RKO (cell line): ENCODE measurements around the gene JPT2.

Experiments used
- DNase-seq: peaks from one replicate; pipeline ENCODE4 v3.0.0-alpha.2; 2016; ENCODE audit warnings: low spot score

JPT2 gene

DNA sequence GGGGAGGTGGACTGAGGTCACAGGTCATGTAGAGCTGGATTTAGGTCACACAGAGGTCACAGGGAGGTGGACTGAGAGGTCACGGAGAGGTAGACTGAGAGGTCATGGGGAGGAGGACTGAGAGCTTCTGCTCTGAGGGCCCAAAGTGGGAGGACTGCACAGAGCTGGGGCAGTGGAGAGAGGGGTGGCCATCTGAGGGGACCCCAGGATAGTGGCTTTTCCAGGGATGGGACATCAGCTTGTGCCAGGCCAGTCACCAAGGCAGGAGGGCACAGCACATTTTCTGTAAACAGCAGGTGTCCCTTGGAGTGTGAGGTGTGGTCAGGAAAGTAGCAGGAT lies 26.1 kb upstream of the JPT2 start:
- no peak for DNase-seq

DNA sequence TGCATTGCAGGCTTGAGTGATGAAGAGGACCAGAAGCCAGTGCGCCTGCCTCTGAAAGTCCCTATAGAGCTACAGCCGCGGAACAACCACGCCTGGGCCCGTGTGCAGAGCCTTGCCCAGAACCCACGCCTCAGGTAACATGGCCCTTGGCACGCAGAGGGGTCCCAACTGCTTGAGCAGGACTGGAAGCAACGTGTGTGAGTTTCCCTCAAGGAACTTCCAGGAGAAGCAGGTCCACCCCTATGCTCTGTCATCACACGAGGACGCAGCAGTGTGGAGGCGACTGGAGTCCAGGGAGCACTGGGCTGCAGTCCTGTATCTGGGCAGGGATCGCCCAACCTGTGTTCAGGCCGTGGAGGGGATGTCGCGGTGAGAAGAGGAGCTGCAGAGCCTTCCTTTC lies 25.1 kb upstream of the JPT2 start:
- DNase-seq, result no peak

DNA sequence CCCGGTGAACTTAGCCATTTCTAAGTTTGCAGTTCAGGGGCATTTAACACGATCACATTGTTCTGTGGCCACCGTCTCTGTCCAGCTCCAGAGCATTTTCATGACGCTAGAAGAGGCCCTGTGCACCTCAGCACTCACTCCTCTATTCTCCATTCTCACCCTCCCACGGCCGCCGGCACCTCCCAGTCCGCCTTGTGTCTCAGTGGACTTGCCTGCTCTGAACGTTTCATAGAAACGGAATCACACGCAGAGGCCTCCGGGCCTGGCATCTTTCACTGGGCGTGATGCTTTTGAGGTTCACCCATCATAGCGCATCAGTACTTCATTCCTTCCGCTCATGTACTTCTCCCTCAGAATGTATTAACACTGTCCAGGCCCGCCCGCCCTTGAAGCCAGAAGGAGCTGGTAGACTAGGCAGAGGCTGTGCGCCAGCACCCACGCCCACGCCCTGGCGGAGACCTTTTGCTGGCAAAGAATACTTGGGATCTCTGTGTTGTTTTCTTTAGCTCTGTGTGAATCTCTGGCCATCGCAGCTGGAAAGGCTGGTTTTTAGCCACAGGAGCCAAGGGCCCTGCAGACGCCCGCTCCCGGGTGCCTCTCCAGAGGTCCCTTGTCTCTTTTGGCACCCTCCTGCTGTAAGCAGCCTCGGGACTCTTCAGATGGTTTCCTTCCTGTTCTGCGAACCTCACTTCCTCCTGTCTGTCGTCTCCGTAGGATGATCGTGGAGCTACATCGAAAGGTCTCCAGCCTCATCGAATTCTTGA lies 23.4 kb upstream of the JPT2 start:
- DNase-seq, result no peak

DNA sequence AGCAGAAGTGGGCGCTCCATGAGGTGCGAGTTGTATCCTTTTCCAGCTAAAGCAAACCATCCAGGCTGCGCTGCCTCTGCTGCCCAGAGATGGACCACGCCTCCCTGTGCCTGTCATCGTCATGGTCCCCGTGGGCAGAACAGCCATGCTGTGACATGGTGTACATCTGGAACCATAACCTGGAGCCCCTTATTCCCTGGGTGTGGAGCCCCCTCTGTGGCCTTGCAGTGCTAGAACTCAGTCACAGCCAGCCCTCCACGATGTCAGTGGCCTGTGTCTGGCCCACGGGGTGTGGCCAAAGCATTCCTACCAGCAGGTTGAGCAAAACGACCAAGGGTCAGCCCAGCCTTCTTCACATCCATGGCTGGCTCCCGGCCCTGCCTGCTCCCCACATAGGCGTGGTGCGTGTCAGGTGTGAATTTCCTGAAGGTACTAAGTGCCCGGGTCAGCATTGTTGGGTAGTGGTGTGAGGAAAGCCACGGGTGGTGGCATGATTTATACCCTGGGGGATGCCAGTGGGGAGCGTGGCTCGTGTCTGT lies 22.7 kb upstream of the JPT2 start:
- DNase-seq, result no peak

DNA sequence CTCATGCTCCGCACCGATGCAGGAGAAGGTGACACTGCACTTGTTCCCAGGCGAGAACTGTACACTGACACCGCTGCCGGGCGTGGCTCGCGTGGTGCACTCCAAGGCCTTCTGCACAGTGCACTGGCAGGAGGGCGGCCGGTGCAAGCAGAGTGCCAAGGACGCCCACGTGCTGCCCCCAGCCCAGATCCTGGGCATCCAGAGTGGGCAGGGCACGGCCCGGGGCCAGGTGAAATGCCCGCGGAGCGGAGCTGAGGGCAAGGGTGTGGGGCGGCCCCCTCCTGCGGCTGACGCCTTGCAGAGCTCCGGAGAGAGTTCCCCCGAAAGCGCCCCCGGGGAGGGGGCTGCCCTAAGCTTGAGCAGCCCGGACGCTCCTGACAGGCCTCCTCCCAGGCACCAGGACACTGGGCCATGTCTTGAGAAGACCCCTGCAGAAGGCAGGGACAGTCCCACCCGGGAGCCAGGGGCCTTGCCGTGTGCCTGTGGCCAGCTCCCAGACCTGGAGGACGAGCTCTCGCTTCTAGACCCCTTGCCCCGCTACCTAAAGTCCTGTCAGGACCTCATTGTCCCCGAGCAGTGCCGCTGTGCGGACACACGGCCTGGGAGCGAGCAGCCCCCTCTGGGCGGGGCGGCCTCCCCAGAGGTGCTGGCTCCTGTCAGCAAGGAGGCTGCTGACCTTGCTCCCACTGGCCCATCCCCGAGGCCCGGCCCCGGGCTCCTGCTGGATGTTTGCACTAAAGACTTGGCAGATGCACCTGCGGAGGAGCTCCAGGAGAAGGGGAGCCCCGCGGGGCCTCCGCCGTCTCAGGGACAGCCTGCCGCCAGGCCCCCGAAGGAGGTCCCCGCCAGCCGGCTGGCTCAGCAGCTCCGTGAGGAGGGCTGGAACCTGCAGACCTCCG lies 21.9 kb upstream of the JPT2 start:
- DNase-seq, result no peak

DNA sequence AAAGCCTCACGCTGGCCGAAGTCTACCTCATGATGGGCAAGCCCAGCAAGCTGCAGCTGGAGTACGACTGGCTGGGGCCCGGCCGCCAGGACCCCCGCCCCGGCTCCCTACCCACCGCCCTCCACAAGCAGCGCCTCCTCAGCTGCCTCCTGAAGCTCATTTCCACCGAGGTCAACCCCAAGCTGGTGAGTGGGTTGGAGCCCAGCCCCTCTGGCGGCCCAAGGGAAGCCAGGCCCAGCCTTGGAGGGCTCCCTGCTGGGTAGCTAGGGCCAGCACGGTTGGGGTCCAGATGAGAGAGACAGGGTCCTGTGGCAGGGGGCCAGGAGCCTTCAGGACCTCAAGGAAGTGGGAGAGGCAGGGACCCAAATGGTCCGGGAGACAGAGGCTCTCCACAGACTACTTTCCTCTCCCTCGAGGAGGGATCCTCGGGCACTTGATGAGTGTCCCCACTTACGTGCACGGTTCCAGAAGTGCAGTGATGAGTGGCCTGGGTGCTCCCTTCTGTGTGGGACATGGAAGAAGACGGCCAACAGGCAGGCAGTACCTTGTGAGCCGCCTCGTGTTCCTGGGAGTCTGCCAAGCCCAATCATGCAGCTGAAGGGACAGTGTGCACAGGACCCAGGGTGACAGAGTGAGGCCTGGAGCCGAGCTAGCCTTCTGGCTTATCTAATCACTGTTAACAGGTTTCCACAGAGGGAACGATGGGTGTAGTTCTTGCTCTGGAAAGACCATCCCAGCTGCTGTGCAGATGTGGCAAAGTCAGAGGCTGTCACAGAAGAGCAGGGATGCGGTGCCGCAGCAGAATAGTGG lies 21.1 kb upstream of the JPT2 start:
- DNase-seq, result no peak

DNA sequence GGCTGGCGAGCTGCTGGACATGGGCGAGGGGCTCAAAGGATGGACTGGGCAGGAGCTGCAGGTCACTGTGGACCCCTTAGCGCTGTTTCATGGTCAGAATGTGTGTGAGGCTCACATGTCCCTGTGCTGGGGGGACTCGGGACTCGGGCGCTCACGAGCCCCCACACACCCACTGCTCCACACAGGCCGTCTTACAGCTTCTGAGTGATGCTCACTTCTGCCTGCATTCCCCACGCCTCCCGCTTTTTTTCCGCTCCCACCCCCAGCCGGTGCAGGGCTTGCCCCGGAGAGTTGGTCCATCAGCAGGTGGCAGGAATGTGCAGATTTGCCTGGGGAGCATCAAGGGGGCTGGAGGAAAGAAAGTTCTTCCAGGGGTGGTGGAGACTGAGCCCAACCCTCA lies 20.2 kb upstream of the JPT2 start:
- DNase-seq, result no peak

DNA sequence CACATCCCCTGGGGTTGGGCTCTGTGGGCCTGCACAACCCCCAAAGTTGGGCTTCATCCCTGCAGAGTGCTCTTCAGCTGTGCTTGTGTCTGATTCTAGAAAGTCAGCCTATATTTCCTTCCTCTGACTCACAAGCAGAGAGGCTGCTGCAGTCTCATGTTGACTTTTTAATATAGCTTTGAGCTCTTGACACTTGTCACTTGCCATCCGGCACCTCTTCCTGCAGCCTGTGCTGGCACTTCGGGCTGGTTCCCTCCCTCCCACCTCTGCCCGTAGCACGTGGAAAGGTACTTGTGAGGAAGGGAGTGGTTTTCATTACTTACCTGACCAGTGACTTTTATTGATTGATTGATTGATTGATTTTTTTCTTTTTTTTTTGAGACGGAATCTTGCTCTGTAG lies 19.0 kb upstream of the JPT2 start:
- no peak for DNase-seq

DNA sequence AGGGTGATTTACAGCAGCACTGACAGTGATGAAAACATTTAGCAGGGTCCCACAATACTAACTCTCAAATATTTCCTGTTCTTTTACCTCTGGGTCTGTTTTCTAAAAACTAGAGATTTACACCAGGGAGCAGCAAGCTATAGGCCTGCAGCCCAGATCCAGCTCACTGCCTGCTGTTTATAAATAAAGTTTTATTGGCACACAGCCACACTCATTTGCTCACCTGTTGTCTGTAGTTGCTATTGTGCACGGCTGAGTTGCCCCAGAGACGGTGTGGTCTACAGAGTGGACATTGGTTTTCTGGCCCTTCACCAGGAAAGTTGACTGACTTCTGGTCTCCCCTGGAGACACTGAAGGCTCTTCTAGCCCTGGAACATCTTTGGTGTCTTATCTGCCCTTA lies 16.3 kb upstream of the JPT2 start:
- no peak for DNase-seq

DNA sequence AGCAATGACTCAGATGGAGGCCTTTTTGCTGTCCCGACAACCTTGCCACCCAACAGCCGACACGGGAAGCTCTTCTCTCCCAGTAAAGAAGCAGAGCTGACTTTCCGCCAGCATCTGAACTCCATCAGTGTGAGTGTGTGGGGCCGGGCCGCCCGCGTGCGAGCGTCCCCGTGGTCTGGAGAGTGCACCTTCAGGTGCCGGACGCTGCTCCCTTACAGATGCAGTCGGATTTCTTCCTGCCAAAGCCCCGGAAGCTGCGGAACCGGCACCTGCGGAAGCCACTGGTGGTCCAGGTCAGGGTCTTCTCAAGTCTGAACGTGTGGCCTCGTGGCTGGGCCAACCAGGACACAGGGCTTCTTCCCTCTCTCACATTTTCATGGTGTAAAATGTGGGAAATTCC lies 15.5 kb upstream of the JPT2 start:
- no peak for DNase-seq

DNA sequence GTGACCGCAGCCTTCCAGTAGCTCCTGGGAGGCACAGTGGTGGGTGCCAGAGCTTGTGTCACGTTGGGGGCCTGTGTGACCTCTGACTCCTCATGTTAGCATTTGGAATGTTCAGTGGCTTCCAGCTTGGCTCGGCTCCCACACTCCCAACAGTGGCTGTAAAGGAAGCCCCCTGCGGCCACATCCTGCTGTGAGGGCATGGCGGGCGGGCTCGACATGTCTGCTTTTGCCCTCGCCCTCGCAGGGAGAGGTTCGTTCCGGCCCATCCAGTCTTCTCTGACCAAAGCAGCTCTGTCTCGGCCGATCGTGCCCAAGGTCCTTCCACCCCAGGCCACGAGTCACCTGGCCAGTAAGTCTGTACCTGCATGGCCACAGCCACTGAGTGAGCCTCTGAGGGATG lies 12.2 kb upstream of the JPT2 start:
- DNase-seq, result no peak

DNA sequence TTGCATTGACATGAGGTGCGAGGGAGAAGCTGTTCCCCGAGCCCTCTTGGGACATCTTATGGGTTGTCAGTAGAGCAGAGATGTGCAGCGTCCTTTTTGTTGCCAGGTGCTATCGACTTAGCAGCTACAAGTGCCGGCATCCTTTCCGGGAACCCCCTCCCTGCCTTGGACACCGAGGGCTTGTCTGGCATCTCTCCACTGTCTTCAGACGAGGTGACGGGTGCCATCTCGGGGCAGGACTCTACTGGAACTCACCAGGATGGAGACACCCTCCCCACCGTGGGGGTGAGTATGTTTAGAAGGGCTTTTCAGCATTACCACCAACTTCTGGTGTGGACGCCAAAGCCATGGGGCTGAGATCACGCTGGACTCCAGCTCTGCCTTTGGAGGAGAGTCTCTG lies 11.8 kb upstream of the JPT2 start:
- DNase-seq, result no peak

DNA sequence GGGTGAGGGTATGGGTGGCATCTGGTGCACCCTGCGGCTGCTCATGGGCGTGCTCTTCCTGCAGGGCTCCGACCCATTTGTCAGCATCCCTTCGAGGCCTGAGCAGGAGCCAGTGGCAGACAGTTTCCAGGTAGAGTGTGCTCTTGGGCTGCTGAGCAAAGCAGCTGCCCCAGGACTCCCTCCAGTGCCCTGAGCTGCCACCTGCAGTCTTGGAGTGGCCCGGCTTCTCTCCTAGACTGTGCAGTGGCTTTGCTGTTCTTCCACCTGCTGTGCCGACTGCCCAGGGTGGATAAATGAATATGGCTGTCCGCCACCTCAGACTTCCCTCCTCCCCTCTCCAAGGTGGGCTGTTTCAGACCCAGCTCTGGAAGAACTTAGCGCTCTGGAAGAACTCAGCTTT lies 10.8 kb upstream of the JPT2 start:
- DNase-seq, result no peak

DNA sequence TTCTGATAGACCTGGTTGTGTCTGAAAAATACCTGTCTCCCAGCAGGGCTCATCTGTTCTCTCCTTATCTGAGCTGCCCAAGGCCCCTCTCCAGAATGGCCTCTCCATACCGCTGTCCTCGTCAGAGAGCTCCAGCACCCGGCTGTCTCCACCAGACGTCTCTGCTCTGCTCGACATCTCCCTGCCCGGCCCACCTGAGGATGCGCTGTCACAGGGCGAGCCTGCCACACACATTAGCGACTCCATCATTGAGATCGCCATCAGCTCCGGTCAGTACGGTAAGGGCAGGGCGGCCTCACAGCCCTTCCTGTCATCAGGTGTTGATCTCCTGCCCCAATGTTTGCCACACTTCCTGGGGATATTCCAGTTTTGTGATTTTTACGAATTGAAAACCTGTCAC lies 10.2 kb upstream of the JPT2 start:
- DNase-seq, result no peak

DNA sequence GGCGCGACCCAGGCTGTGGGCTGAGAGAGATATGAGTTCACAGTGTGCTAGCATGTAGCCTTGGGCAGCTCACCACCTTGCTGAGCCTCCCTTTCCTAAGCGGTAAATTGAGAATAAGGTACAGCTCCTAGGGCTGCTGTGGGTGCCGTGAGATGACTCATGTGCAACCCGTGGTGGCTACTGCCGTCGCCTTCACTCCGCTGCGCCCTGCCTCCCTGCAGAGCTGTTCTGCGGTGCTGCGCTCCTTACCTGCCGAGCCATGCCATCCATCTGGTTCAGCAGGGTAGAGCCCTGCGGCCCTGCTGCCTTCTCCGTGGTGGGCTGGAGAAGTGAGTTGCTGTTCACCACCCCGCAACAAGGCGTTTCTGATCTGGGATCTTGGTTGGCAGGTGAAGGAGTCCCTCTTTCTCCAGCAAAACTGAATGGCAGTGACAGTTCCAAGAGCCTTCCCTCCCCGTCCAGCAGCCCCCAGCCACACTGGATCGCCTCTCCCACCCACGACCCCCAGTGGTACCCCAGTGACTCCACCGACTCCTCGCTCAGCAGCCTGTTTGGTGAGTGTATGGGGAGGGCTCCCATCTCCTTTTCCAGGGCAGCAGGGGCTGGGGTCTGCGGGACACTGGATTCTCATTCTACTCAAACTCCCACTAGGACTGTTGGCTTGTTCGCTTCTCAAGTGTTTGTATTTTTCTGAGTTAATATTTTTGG lies 9.3 kb upstream of the JPT2 start:
- DNase-seq, result no peak

DNA sequence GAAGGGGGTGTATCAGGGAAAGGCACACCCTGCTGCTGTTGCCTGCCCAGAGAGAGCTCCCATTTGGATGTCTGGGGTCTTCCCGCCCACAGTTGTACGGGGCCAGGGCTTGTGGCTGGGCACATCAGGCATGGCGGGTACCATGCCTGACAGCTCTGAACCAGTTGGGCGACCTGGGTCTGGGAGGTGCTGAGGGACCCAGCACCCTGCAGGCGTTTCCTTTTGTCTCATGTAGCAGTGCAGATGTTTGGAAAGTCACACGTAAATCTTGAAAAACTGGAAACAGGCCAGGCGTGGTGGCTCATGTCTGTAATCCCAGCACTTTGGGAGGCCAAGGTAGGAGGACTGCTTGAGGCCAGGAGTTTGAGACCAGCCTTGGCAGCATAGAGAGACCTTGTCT lies 8.4 kb upstream of the JPT2 start:
- DNase-seq, result no peak

DNA sequence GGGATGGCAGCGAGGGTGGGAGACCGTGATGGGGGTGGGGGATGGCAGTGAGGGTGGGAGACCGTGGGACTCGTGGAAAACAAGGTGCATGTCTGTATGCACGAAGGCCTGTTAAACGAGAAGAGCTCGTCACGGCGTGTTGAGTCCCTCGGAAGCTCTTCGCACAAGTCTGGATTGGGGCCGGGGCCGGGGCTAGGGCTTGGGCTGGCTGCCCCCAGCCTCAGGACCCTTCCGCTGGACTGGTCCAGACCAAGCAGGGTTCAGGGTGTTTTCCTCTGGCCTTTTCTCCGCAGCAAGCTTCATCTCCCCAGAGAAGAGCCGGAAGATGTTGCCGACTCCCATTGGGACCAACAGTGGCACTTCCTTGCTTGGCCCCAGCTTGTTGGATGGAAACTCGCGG lies 7.7 kb upstream of the JPT2 start:
- no peak for DNase-seq

DNA sequence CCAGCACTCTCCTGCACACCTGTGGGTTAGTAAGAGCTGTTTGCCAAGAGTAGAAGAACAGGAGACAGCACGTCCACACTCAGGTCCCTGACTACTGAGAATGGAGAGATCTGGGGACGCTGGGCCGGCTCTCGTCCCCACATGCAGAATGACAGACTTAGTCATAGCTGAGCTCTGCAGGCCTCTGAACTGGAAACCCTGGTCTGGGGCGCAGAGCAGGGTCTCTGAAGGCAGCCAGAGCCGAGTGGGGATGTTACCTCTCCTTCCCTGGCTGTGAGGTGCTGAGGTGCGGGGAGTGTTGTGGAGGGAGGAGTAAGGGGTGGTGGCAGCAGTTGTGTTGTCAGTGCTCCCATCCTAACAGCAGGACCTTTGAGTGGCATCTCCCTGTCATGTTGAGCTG lies 7.2 kb upstream of the JPT2 start:
- DNase-seq, result no peak

DNA sequence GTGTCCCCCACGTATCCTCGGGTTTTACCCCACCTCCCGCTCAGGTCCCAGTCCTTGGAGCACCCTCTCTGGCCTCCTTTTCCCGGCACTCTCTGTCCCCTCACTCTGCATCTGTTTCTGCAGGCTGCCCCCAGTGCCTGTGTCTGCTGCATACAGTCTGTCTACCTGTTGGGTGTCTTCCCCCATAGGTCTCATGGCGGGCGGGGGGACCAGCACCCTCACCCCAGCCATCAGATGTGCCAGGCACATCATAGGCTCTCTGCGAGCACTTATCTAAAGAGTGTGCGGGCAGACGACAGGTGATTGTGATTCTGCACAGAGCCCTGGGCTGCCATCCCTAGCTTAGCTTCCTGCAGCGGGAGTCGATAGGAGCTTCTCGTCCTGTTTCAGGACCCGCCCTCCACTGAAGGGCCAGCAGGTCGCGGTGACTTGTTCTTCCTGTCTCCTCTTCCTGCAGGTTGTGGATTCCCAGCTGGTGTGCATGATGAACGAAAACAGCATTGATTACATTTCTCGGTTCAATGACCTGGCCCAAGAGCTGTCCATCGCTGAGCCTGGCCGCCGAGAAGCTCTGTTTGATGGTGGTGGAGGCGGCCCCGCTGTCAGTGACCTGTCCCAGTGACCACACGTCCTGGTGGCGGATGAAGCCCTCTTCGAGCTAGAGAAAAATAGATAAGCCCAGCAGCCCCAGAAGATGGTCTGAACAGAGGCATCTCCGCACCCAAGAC lies 4.5 kb upstream of the JPT2 start:
- DNase-seq, result no peak

DNA sequence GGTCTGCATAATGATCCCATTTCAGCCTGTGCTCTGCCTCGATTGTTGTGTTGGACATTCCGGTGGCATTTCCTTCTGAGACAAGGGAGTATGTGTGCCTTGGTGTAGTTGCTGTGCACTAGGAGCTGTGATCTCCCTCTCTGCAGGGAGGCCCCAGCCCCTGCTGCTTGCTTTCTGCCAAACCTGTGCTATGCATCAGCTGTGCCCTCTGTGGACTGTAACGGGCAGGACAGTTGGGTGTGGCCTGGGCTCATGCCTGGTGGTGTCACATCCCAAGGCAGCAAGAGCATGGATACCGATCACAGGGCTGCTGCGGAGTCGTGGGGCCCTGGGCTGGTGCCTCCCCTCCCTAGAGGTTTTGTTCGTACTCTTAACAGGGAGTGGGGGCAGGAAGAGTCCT lies 3.8 kb upstream of the JPT2 start:
- DNase-seq, result no peak
